OCI-LY3 (cell line): ENCODE results near the gene INS.

Experiments used
- CTCF ChIP-seq: fragments of 200-600, 300-600 bp; sonication (generic); IDR thresholded peaks from 2 replicates; pipeline ENCODE4 v1.5.1; 2014; ENCODE audit warnings: antibody characterized with exemption, low read length, low read depth
- EZH2phosphoT487 ChIP-seq: fragments of 200-600 bp; shearing (Covaris generic); IDR thresholded peaks from 2 replicates; pipeline ENCODE4 v1.6.1; 2018; ENCODE audit warnings: antibody characterized with exemption, mixed run types, low read depth

- TF ChIP-seq CTCF = no peak
- TF ChIP-seq EZH2phosphoT487 = no peak
Measured at GRCh38 chr11:2174361-2174760, 13.4 kb upstream of the INS start.
